Measurements from ENCODE around the gene CHD9.
"Not testable (repeated sequence)": the region's sequence is repeated elsewhere in the genome, so short reads cannot be mapped to it uniquely, and the experiment has no call there.

CHD9 gene

GRCh38 chr16:53183442-53183841, 128.7 kb downstream of the CHD9 start:
- H3K27me3 ChIP-seq (ENCODE audit: insufficient read depth, low read depth, severe bottlenecking): no peaks in the 10 kb centered on the region
- H3K36me3 ChIP-seq: no peaks in the 10 kb centered on the region
- no peak for TF ChIP-seq CTCF (IDR thresholded peaks at IDR 0.05; ENCODE audit: low read depth, low read length)
- no peak overlapping the region for H3K4me3 ChIP-seq (ENCODE audit: low read depth, low read length)
- H3K9me3 ChIP-seq (ENCODE audit: severe bottlenecking): peaks cover 8% of the 10 kb centered on the region
- no peak for DNase-seq
- H3K27ac ChIP-seq: no peak overlapping the region

- not testable (repeated sequence) for H3K9me3 ChIP-seq (ENCODE audit: severe bottlenecking); H3K27me3 ChIP-seq (ENCODE audit: insufficient read depth, low read depth, severe bottlenecking); DNase-seq
Observed at GRCh38 chr16:53185741-53186140, 130.9 kb downstream of the CHD9 start.

GRCh38 chr16:53187775-53188174, 133.0 kb downstream of the CHD9 start:
- TF ChIP-seq CTCF (IDR thresholded peaks at IDR 0.05; ENCODE audit: low read depth, low read length): no peak
- H3K27ac ChIP-seq: no peak overlapping the region
- no peak overlapping the region for H3K4me3 ChIP-seq (ENCODE audit: low read depth, low read length)
- no peak for DNase-seq
- no peaks in the 10 kb centered on the region for H3K36me3 ChIP-seq
- peaks cover 8% of the 10 kb centered on the region for H3K9me3 ChIP-seq (ENCODE audit: severe bottlenecking)
- H3K27me3 ChIP-seq (ENCODE audit: insufficient read depth, low read depth, severe bottlenecking): no peaks in the 10 kb centered on the region

More at GRCh38 chr16:53185741-53186140, 130.9 kb downstream of the CHD9 start:
- H3K36me3 ChIP-seq; H3K4me3 ChIP-seq (ENCODE audit: low read depth, low read length); H3K27ac ChIP-seq: not testable (repeated sequence)

- Histone ChIP-seq H3K36me3 (no peaks in the 10 kb centered on the region), H3K27me3 (ENCODE audit: insufficient read depth, low read depth, severe bottlenecking) (no peaks in the 10 kb centered on the region), H3K27ac (no peak overlapping the region), H3K9me3 (ENCODE audit: severe bottlenecking) (no peaks in the 10 kb centered on the region), H3K4me3 (ENCODE audit: low read depth, low read length) (no peak overlapping the region)
- no peak for TF ChIP-seq CTCF (IDR thresholded peaks at IDR 0.05; ENCODE audit: low read depth, low read length)
- DNase-seq: no peak
Observed at GRCh38 chr16:53191413-53191812, 136.6 kb downstream of the CHD9 start.

GRCh38 chr16:53198933-53199332, 144.1 kb downstream of the CHD9 start:
- no peak for TF ChIP-seq CTCF (IDR thresholded peaks at IDR 0.05; ENCODE audit: low read depth, low read length)
- no peak for DNase-seq
- Histone ChIP-seq H3K9me3 (ENCODE audit: severe bottlenecking) (no peaks in the 10 kb centered on the region), H3K27me3 (ENCODE audit: insufficient read depth, low read depth, severe bottlenecking) (no peaks in the 10 kb centered on the region), H3K27ac (no peak overlapping the region), H3K4me3 (ENCODE audit: low read depth, low read length) (no peak overlapping the region), H3K36me3 (no peaks in the 10 kb centered on the region)

GRCh38 chr16:53201900-53202299, 147.1 kb downstream of the CHD9 start:
- Histone ChIP-seq H3K36me3 (no peaks in the 10 kb centered on the region), H3K4me3 (ENCODE audit: low read depth, low read length) (no peak overlapping the region), H3K9me3 (ENCODE audit: severe bottlenecking) (no peaks in the 10 kb centered on the region), H3K27me3 (ENCODE audit: insufficient read depth, low read depth, severe bottlenecking) (no peaks in the 10 kb centered on the region), H3K27ac (no peak overlapping the region)
- DNase-seq: no peak
- no peak for TF ChIP-seq CTCF (IDR thresholded peaks at IDR 0.05; ENCODE audit: low read depth, low read length)

All from WERI-Rb-1 (cell line).